OCI-LY7 (cell line): Measurements from ENCODE around the gene COL23A1.

Experiments
- EZH2phosphoT487 ChIP-seq: fragments of 200-600 bp; sonication (generic); IDR thresholded peaks from 2 replicates; pipeline ENCODE4 v1.6.1; 2018; ENCODE audit warnings: low read depth, borderline replicate concordance, mild to moderate bottlenecking, mixed run types, antibody characterized with exemption, low read length, moderate library complexity, mixed read lengths
- TF ChIP-seq, protein P1 (sequence below): fragments of 200-600 bp; sonication (generic); conservative IDR thresholded peaks from 2 replicates; pipeline ENCODE4 v1.5.1; 2014; ENCODE audit warnings: mild to moderate bottlenecking, antibody characterized with exemption, low read length, moderate library complexity, mixed read lengths

DNA sequence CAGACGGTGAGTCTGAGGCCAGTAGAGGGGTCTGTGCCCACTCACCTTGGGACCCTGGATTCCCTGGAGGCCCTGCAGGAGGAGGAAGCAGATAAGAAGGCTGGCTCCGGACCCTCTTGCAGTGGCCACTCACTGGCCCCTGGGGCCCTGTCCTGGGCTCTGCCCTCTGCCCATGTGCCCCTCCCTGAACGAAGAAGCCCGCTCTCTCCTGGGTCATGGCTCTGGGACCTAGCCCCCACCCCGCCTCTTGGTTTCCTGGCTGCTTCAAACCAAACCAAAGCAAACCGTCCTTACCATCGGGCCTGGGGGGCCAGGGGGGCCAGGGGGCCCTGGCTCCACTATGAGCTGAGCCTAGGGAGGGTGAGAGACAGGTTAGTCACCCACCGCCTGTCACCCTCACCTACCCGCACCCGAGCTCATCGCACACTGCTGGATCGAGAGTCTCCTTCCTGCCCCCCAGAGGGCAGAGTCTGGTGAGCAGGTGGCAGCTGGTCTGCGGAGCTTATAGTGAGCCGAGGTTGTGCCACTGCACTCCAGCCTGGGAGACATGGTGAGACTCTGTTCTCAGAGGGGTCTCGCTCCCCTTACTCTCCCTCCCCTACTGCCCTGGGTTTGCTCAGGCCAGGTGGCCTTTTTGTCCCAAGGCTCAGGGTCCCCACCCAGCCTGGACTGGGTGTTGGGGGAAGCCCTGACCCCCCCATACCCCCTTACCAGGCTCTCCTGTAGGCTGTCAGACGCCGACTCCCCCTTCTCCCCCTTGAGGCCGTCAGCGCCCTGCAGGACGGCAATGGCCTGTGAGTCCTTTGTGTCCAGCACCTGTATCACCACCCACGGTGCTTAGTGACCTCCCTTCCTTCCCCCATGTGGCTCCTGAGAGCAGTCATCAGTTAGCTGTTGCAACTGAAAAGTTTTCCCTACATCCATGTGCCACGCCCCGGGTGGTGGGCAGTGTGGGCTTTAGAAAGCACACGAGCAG is 342.4 kb downstream of the COL23A1 start:
- TF ChIP-seq, protein P1, sequence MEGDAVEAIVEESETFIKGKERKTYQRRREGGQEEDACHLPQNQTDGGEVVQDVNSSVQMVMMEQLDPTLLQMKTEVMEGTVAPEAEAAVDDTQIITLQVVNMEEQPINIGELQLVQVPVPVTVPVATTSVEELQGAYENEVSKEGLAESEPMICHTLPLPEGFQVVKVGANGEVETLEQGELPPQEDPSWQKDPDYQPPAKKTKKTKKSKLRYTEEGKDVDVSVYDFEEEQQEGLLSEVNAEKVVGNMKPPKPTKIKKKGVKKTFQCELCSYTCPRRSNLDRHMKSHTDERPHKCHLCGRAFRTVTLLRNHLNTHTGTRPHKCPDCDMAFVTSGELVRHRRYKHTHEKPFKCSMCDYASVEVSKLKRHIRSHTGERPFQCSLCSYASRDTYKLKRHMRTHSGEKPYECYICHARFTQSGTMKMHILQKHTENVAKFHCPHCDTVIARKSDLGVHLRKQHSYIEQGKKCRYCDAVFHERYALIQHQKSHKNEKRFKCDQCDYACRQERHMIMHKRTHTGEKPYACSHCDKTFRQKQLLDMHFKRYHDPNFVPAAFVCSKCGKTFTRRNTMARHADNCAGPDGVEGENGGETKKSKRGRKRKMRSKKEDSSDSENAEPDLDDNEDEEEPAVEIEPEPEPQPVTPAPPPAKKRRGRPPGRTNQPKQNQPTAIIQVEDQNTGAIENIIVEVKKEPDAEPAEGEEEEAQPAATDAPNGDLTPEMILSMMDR: 0 out of 2 replicates have a peak, but pooled peaks have one; percentile 21
- no peak for TF ChIP-seq EZH2phosphoT487
